HAP-1 (cell line): ENCODE results near the gene GPR61.

Experiments used
- DNase-seq, 2 experiments: peaks; one replicate each; pipeline ENCODE4 v3.0.0-alpha.2; 2016 to 2020; ENCODE audit warnings: low spot score in 2 of 2
- H3K27me3 ChIP-seq: fragments of 250-450 bp; sonication (Bioruptor Pico); 2 replicates; pipeline ENCODE4 v1.5.1; 2020; ENCODE audit warnings: low read depth, mild to moderate bottlenecking, moderate library complexity
- H3K36me3 ChIP-seq: fragments of 250-450 bp; sonication (Bioruptor Pico); replicated peaks from 2 replicates; pipeline ENCODE4 v1.5.1; 2020; ENCODE audit warnings: mild to moderate bottlenecking
- H3K4me1 ChIP-seq: fragments of 250-450 bp; sonication (Bioruptor Pico); 2 replicates; pipeline ENCODE4 v1.5.1; 2020; ENCODE audit warnings: mild to moderate bottlenecking
- H3K4me3 ChIP-seq: fragments of 250-450 bp; sonication (Bioruptor Pico); 2 replicates; pipeline ENCODE4 v1.5.1; 2020; ENCODE audit warnings: mild to moderate bottlenecking, moderate library complexity
- H3K9me3 ChIP-seq: fragments of 250-450 bp; sonication (Bioruptor Pico); 2 replicates; pipeline ENCODE4 v1.5.1; 2020; ENCODE audit warnings: mild to moderate bottlenecking, moderate library complexity
- in situ Hi-C: fragments of 300-500 bp; cut with MboI; formaldehyde crosslinking; loops from 3 replicates; pipeline ENCODE4 v1.14.3; 2020; ENCODE audit warnings: low sequenced_read_pairs, inconsistent platforms, mixed read lengths

The GPR61 gene

GRCh38 chr1:109517337-109517736 is 22.3 kb upstream of the GPR61 start:
- H3K36me3 ChIP-seq, result no peaks in the 10 kb centered on the region
- DNase-seq, result no peak
- H3K4me1 ChIP-seq, result no peaks in the 10 kb centered on the region
- 0 out of 2 replicates have a peak, but pooled peaks cover 2% of the 10 kb centered on the region for H3K27me3 ChIP-seq
- in situ Hi-C loops, result no loop called here
- H3K4me3 ChIP-seq, result no peak overlapping the region
- H3K9me3 ChIP-seq, result no peaks in the 10 kb centered on the region

DNA sequence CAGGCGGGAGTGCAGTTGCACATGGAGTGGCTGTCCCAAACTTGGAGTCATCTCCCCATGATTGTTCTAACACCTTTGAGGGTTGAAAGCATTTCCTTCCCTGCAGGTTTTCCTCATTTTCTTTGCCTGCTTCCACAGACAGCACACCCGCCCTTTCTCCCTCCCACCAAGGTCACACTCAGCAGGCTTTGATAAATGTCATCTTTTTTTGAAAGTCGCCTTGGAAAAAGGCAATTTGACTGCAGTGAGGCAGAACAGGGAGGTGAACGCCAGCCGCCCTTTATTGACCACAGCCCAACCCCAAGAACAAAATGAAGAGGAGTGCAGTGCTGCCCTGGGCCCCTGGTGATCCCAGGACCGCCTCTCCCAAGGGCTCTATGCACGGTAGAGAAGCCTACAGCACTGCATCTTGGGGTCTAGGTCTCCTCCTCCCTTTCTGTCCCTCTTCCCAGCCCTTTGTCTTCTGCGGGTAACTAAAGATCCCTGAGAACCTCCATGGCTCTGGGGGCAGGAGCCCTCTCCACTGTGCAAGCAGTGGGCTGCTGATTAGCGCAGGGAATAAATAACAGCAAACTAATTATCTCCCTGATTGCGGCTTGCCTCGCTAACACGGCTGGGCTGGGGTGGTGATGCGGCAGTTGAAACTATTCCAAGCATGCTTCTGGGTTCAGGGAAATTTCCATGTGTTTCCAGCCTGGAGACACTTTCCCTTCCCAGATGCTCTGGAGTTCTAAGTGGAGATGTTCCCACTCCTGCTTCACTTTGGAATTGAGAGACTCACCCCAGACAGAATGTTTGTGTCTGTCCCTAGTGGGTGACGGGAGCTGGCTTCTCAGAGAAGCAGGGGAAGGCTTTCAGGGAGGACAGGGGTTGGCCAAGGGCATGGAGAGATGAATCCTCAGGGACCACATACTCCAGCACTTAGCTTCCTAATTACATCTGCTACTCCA is 18.4 kb upstream of the GPR61 start:
- Histone ChIP-seq H3K27me3 (no peaks in the 10 kb centered on the region), H3K4me3 (no peak overlapping the region), H3K4me1 (no peaks in the 10 kb centered on the region), H3K9me3 (no peaks in the 10 kb centered on the region), H3K36me3 (no peaks in the 10 kb centered on the region)
- DNase-seq, result no peak
- in situ Hi-C loops, result no loop called here

DNA sequence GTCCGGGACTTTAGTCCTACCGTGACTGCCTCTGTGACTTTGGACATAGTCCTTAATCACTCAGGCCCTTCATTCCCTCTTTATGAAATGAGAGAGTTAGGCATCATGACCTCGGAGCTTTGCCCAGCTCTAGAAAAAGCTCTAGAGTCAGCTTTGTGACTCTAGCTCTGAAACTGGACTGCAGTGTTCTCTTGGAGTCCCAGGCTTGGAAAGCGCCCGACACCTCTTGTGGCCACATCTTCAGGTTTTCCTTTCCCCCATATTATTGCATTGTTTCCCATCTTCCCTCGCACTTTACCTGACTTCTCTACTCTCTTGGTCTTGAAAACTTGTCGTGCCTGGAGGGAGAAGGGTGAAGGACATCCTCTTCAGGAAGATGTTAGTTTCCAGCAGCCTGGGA is 17.6 kb upstream of the GPR61 start:
- in situ Hi-C loops, result no loop called here
- Histone ChIP-seq H3K27me3 (0 out of 2 replicates have a peak, but pooled peaks cover 3% of the 10 kb centered on the region), H3K9me3 (no peaks in the 10 kb centered on the region), H3K4me3 (no peak overlapping the region), H3K36me3 (no peaks in the 10 kb centered on the region), H3K4me1 (no peaks in the 10 kb centered on the region)
- DNase-seq, result no peak

DNA sequence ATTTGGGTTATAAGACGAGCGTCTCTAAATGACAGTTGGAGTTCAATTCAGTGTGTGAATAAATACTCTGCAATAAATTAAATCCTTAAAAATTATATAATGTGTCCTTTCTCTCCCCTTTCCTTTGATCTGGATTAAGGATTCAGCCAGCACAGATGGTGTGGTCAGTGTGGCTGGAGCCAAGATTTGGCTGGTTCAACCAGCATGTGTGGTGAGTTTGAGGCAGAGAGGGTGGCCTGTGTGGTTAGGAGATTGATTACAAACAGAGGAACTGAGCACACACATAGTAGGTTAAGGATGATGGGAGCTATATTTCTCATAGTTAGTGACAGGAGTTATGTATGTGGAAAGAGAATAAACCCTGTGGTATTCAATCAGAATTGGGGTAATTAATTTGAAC is 16.0 kb upstream of the GPR61 start:
- no peaks in the 10 kb centered on the region for H3K9me3 ChIP-seq
- in situ Hi-C loops, result no loop called here
- no peak for DNase-seq
- 0 out of 2 replicates have a peak, but pooled peaks cover 3% of the 10 kb centered on the region for H3K27me3 ChIP-seq
- H3K4me1 ChIP-seq, result no peaks in the 10 kb centered on the region
- no peaks in the 10 kb centered on the region for H3K36me3 ChIP-seq
- H3K4me3 ChIP-seq, result no peak overlapping the region

GRCh38 chr1:109527098-109527811 is 12.4 kb upstream of the GPR61 start:
- DNase-seq, result no peak
- H3K36me3 ChIP-seq, result no peaks in the 10 kb centered on the region
- 0 out of 2 replicates have a peak, but pooled peaks cover 3% of the 10 kb centered on the region for H3K27me3 ChIP-seq
- peaks cover 3% of the 10 kb centered on the region; the same call in 1 of the 2 replicates for H3K4me1 ChIP-seq
- H3K4me3 ChIP-seq, result no peak overlapping the region
- in situ Hi-C loops, result no loop called here
- no peaks in the 10 kb centered on the region for H3K9me3 ChIP-seq

- Histone ChIP-seq H3K27me3 (0 out of 2 replicates have a peak, but pooled peaks cover 3% of the 10 kb centered on the region), H3K4me3 (no peak overlapping the region), H3K36me3 (no peaks in the 10 kb centered on the region), H3K9me3 (no peaks in the 10 kb centered on the region), H3K4me1 (peaks cover 8% of the 10 kb centered on the region)
- DNase-seq, result no peak
- in situ Hi-C loops, result no loop called here
Observed at GRCh38 chr1:109527846-109528695, 11.6 kb upstream of the GPR61 start.

- no peaks in the 10 kb centered on the region for H3K9me3 ChIP-seq
- H3K27me3 ChIP-seq, result 0 out of 2 replicates have a peak, but pooled peaks cover 3% of the 10 kb centered on the region
- H3K36me3 ChIP-seq, result no peaks in the 10 kb centered on the region
- DNase-seq, result no peak
- in situ Hi-C loops, result no loop called here
- H3K4me3 ChIP-seq, result no peak overlapping the region
- peaks cover 8% of the 10 kb centered on the region for H3K4me1 ChIP-seq
Observed at GRCh38 chr1:109528712-109529111, 11.0 kb upstream of the GPR61 start.

DNA sequence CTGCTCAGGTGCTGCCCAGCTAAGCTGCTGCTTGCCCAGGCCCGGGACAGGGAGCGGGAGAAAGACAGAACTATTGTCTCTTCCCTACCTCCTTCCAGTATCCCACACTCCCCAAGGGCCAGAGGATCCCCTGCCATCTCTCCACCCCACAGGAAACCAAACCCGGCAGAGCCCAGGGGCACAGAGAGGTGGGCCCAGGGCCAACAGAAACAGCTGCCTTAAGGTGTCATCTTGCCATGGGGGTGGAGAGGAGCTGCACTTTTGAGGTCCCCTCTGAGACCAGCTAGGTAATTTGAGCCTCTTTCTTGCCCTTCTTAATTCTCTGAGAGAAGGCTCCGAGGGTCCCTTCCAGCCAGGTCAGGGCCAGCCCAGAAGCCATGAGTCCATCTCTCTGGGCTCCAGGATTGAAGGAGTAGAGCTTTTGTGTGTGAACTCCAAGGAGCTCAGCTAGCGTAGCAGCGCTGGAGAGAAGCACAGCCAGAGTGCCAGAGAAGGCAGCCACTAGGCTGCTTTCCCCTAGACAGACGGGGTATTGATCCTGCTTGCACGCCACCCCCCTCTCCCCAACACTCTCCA is 9.7 kb upstream of the GPR61 start:
- no peak for DNase-seq
- in situ Hi-C loops, result loop anchor here (5.0 to 10.0 kb wide), 2 partner anchors 33 to 265 kb away; no protein-coding TSS in a partner anchor
- no peaks in the 10 kb centered on the region for H3K36me3 ChIP-seq

DNA sequence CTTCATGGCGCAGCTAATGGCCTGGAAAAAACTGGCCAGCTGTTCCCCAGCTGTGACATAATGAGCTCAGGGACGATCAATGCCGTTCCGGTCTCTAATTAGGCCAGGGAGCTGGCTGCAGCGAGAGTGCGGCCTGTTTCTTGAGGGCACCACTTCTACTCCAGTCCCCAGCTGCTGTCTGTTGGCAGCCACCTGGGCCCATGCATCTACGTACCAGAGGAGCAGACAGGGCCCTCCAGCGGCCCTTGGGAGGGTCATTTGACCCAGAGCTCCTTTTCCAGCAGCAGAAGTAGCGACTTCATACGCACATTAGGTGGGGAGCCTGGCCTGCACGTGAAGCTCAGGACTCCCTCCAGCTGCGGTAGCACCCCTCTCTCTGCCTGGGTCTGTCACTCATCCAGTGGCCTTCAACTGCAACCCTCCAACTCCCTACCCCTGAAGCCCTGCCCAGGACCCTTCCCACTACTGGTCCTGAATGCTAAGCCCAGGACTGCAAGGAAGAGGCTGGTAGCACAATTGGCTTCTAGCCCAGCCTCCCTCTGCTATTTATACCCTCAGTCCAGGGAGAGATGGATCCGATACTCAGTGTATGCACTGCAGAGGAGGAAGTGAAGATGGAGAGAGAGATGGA is 9.1 kb upstream of the GPR61 start:
- Histone ChIP-seq H3K36me3 (no peaks in the 10 kb centered on the region), H3K27me3 (0 out of 2 replicates have a peak, but pooled peaks cover 3% of the 10 kb centered on the region), H3K9me3 (no peaks in the 10 kb centered on the region), H3K4me3 (no peak overlapping the region), H3K4me1 (peaks cover 8% of the 10 kb centered on the region)
- in situ Hi-C loops, result loop anchor here (5.0 to 10.0 kb wide), 2 partner anchors 33 to 266 kb away; no protein-coding TSS in a partner anchor
- DNase-seq, result no peak

More for the DNA sequence above, 9.7 kb upstream of the GPR61 start:
- Histone ChIP-seq H3K4me1 (peaks cover 8% of the 10 kb centered on the region), H3K27me3 (0 out of 2 replicates have a peak, but pooled peaks cover 3% of the 10 kb centered on the region), H3K9me3 (no peaks in the 10 kb centered on the region), H3K4me3 (no peak overlapping the region)

DNA sequence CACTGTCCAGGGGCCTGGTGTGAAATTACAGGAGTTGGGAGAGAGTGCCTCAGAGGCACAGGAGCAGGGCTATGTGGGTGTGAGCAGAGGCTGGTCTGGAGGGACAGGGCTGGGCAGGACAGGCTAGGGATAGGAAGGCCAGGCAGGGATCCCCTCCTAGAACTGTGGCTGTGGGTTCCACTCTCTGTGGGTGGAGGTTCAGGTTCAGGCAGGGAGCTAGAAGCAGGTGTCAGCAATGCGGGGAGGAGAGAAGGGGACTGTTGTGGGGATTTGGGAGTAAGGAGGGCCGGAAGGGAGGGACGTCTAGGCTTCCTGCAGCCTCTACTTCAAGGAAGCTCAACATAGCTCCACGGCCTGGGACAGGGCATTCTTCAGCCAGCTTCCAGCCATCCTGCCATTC is 8.3 kb upstream of the GPR61 start:
- in situ Hi-C loops, result loop anchor here (5.0 to 10.0 kb wide), 2 partner anchors 34 to 267 kb away; no protein-coding TSS in a partner anchor
- H3K27me3 ChIP-seq, result 0 out of 2 replicates have a peak, but pooled peaks cover 3% of the 10 kb centered on the region
- H3K4me1 ChIP-seq, result peaks cover 8% of the 10 kb centered on the region
- H3K4me3 ChIP-seq, result no peak overlapping the region
- no peak for DNase-seq
- H3K9me3 ChIP-seq, result no peaks in the 10 kb centered on the region
- H3K36me3 ChIP-seq, result no peaks in the 10 kb centered on the region

DNA sequence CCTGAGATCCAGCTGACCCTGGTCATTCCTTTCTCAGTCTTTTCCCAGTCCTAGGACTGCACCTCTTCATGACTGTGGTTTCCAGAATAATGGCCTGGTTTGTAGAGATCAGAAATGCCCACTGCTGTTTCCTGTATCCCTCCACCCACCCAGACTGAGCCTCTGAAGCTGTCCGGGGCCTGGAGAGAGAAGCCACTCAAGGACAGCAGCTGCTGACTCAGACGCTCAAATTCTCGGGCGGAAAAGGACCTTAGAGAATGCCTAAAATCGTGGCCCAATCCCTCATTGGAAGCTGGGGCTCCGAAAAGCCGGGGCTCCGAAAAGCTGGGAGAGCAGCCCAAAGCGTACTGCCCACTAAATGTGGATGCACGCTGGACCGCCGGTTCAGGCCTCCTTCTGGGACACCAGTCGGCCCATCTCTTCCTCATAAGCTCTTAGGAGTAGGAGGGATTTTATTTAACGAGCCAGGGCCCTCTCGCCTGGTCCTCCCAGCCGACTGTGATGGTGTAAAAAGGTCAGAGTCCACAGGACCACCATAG is 7.8 kb upstream of the GPR61 start:
- DNase-seq, result no peak
- Histone ChIP-seq H3K27me3 (0 out of 2 replicates have a peak, but pooled peaks cover under 1% of the 10 kb centered on the region), H3K4me1 (peaks cover 8% of the 10 kb centered on the region), H3K36me3 (no peaks in the 10 kb centered on the region), H3K9me3 (no peaks in the 10 kb centered on the region), H3K4me3 (no peak overlapping the region)
- in situ Hi-C loops, result loop anchor here (5.0 to 10.0 kb wide), 2 partner anchors 35 to 267 kb away; no protein-coding TSS in a partner anchor
